Measurements from ENCODE around the gene NKPD1. TPM values are rescaled to one million over a fixed set of nuclear protein-coding genes. Genes with fewer than 3 reads are reported as not detected.

NKPD1 gene
- total and polyA plus RNA-seq, 2 experiments from 2014 or later: 2.9 to 3.3 TPM

GRCh38 chr19:45195764-45196163, 35.0 kb upstream of the NKPD1 start:
- no peaks in the 10 kb centered on the region for H3K4me1 ChIP-seq (ENCODE audit: low read depth)
- H3K27ac ChIP-seq: no peak overlapping the region
- H3K36me3 ChIP-seq: no peaks in the 10 kb centered on the region
- peaks cover 7% of the 10 kb centered on the region for H3K27me3 ChIP-seq
- no peak overlapping the region for H3K4me3 ChIP-seq
- H3K9me3 ChIP-seq (ENCODE audit: low read depth): no peaks in the 10 kb centered on the region
- DNase-seq (ENCODE audit: low read depth in 1 of 2, low spot score in 1 of 2): no peak
- TF ChIP-seq, protein P1, sequence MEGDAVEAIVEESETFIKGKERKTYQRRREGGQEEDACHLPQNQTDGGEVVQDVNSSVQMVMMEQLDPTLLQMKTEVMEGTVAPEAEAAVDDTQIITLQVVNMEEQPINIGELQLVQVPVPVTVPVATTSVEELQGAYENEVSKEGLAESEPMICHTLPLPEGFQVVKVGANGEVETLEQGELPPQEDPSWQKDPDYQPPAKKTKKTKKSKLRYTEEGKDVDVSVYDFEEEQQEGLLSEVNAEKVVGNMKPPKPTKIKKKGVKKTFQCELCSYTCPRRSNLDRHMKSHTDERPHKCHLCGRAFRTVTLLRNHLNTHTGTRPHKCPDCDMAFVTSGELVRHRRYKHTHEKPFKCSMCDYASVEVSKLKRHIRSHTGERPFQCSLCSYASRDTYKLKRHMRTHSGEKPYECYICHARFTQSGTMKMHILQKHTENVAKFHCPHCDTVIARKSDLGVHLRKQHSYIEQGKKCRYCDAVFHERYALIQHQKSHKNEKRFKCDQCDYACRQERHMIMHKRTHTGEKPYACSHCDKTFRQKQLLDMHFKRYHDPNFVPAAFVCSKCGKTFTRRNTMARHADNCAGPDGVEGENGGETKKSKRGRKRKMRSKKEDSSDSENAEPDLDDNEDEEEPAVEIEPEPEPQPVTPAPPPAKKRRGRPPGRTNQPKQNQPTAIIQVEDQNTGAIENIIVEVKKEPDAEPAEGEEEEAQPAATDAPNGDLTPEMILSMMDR (IDR thresholded peaks at IDR 0.05; ENCODE audit: low read depth, low read length): no peak

DNA sequence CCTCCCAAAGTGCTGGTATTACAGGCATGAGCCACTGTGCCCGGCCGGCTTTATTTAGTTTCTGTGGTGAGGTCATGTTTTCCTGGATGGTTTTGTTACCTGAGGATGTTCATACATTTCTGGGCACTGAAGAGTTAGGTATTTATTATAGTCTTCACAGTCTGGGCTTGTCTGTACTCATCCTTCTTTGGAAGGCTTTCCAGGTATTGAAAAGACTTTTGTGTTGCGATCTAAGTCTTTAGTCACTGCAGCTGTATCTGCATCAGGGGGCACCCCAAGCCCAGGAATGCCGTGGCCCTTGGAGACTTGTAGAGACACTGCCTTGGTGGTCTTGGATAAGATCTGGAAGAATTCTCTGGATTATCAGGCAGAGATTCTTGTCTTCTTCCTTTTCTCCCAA, 30.6 kb upstream of the NKPD1 start:
- Histone ChIP-seq H3K9me3 (ENCODE audit: low read depth) (no peaks in the 10 kb centered on the region), H3K27ac (no peak overlapping the region), H3K36me3 (no peaks in the 10 kb centered on the region), H3K4me1 (ENCODE audit: low read depth) (no peaks in the 10 kb centered on the region), H3K4me3 (no peak overlapping the region), H3K27me3 (no peaks in the 10 kb centered on the region)
- TF ChIP-seq, protein P1 (IDR thresholded peaks at IDR 0.05; ENCODE audit: low read depth, low read length): no peak
- no peak for DNase-seq (ENCODE audit: low read depth in 1 of 2, low spot score in 1 of 2)

DNA sequence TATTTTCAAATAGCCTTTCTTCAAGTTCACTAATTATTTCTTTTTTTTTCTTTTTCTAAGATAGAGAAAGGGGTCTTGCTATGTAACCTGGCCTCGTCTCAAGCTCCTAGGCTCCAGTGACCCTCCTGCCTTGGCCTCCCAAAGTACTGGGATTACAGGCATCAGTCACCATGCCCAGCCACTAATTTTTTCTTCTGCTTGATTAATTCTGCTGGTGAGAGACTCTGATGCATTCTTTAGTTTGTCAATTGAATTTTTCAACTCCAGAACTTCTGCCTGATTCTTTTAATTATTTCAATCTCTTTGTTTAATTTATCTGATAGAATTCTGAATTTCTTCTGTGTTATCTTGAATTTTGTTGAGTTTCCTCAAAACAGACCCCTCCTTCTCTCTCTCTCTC, 29.2 kb upstream of the NKPD1 start:
- no peaks in the 10 kb centered on the region for H3K9me3 ChIP-seq (ENCODE audit: low read depth)
- no peak for DNase-seq (ENCODE audit: low read depth in 1 of 2, low spot score in 1 of 2)
- TF ChIP-seq, protein P1 (IDR thresholded peaks at IDR 0.05; ENCODE audit: low read depth, low read length): no peak
- H3K4me1 ChIP-seq (ENCODE audit: low read depth): no peaks in the 10 kb centered on the region
- no peak overlapping the region for H3K4me3 ChIP-seq
- H3K27ac ChIP-seq: no peak overlapping the region
- no peaks in the 10 kb centered on the region for H3K36me3 ChIP-seq
- H3K27me3 ChIP-seq: no peaks in the 10 kb centered on the region

GRCh38 chr19:45187421-45188100, 26.8 kb upstream of the NKPD1 start:
- Histone ChIP-seq H3K9me3 (ENCODE audit: low read depth) (no peaks in the 10 kb centered on the region), H3K36me3 (no peaks in the 10 kb centered on the region), H3K4me1 (ENCODE audit: low read depth) (no peaks in the 10 kb centered on the region), H3K27ac (no peak overlapping the region), H3K4me3 (no peak overlapping the region), H3K27me3 (no peaks in the 10 kb centered on the region)
- TF ChIP-seq, protein P1 (IDR thresholded peaks at IDR 0.05; ENCODE audit: low read depth, low read length): peak; percentile 48
- DNase-seq (ENCODE audit: low read depth in 1 of 2, low spot score in 1 of 2): peak in 1 of 2 donors; percentile 71

GRCh38 chr19:45186509-45187334, 25.9 kb upstream of the NKPD1 start:
- TF ChIP-seq, protein P1 (IDR thresholded peaks at IDR 0.05; ENCODE audit: low read depth, low read length): no peak
- no peaks in the 10 kb centered on the region for H3K27me3 ChIP-seq

More at GRCh38 chr19:45186509-45187334, 25.9 kb upstream of the NKPD1 start:
- Histone ChIP-seq H3K36me3 (no peaks in the 10 kb centered on the region), H3K9me3 (ENCODE audit: low read depth) (no peaks in the 10 kb centered on the region), H3K27ac (no peak overlapping the region), H3K4me1 (ENCODE audit: low read depth) (no peaks in the 10 kb centered on the region), H3K4me3 (no peak overlapping the region)
- no peak for DNase-seq (ENCODE audit: low read depth in 1 of 2, low spot score in 1 of 2)
